Stimulated activated CD8-positive, alpha-beta memory T cell treated with anti-CD3 and anti-CD28 coated beads, Interleukin-12 subunit alpha, Interleukin-12 subunit beta, amount 100 ng/mL, for 24 hours (primary cell): ENCODE results near the gene MATK.

Source experiments
- DNase-seq: peaks from one replicate; pipeline ENCODE4 v3.0.0-alpha.2; 2020; ENCODE audit errors: extremely low read depth

The MATK gene

DNA sequence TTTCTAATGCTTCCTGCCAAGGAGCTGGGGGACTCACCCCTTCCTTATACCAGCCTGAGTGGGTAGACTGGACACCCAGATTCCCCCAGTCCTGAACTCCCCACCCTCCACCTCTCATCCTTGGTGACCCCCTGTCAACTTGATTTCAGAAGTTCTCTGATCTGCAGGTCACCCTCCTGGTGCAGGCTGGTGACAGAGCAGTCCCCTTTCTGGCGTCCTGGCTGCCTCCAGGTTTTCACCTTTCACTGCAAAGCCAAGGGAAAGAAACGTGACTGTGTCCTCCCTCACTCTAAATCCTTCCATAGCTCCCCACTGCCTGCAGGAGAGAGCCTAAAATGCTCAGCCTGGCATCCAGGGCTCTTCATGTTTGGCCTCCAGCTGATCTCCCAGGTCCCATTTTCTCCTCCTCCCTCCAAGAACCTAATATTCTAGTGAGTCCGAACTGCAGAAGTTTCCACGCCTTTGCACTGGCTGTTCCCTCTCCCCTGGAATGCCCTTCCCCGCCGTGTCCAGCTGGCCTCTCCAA is 4.1 kb upstream of the MATK start:
- DNase-seq, result no peak

DNA sequence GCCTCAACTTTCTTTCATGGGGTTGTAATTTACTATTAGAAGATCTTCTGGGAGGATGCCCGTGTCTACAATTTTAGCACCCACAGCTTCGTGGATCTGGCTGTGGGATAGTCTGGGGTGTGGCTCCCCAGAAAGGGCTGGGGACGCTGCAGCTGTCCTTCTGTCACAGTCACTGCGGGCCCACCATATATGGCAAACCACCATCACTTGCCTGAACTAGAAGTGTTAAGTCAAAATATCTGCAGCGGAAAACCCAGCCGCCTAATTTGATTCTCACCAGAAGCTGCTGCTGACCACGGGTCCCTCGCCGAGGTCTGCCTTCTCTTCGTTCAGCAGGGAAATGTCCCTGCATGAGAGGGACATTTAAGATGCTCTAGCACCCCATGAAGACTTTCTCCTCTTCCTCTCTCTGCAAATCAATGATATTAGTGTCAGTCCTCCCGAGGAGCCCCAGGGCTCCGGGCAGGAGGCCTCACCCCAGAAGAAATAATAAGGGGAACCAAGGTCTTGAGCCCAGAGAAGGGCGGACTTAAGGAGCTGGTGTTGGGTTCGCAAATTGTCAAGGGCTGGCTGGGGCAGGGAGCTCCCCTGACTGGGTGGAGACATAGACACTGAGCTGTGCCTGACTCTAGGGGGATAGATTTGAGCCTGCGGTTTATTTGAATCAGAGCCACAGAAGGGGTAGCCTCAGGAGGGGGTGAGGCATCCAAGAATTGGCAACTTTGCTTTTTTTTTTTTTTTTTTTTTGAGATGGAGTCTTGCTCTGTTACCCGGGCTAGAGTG is 3.0 kb upstream of the MATK start:
- DNase-seq, result no peak

DNA sequence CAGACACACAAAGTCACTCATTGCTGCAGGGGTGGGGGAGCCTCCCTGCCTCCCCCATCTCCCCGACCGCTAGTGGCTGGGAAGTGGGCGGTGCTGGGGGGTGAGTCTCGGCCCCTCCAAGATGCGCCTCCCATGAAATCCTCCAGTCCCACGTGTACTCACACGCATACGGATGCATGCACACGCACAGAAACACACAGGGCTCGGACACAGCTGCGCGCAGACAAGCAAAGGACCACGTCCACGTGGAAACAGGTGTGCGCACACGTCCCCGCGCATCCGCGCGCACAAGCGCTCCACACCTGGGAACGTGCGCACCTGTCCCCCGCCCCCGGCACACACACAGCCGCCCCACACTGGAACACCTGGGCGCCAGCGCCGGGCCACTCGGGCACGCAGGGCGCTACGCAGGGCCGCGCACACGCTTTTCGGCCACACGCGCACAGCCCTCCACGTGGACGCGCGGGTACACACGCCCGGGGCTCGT is 687 bp downstream of the MATK start:
- no peak for DNase-seq

DNA sequence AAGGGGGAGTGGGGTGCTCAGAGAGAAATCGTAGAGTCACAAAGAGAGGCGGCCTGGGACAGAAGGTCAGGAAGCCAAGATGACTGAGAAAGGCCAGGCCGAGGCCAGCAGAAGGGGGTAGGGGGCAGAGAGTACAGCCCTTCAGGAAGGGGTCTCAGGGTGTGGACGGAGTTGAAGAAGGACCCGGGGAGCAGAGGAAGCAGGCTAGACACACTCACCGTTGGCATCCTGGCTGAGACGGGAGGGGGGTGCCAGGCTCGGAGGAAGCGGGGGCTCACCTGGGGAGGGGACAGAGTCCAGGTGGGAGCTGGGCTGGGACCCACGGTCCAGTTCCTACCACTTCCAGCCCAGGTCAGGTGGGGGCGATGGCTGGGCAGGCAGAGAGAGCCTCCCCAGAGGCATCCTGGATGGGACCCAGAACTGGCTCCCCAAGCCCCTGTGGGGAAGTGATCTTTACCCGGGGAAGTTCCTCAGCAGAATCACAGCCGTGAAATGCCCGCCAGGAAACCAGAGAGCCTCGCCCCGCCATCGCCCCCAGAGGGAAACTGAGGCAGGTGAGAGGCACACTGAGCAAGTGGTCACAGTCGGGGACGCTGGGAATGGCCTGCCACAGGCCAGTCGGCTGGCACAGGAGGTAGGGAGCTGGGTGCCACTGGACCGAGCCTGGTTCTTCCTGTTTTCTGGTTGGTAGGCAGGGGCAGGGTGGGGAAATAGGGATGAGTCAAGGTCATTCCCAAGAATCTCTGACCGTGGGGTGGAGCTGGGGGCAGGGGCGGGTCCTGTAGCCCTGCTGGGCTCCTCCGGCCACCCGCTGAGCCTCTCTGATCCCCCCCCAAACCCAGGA is 1.4 kb downstream of the MATK start:
- DNase-seq, result no peak

DNA sequence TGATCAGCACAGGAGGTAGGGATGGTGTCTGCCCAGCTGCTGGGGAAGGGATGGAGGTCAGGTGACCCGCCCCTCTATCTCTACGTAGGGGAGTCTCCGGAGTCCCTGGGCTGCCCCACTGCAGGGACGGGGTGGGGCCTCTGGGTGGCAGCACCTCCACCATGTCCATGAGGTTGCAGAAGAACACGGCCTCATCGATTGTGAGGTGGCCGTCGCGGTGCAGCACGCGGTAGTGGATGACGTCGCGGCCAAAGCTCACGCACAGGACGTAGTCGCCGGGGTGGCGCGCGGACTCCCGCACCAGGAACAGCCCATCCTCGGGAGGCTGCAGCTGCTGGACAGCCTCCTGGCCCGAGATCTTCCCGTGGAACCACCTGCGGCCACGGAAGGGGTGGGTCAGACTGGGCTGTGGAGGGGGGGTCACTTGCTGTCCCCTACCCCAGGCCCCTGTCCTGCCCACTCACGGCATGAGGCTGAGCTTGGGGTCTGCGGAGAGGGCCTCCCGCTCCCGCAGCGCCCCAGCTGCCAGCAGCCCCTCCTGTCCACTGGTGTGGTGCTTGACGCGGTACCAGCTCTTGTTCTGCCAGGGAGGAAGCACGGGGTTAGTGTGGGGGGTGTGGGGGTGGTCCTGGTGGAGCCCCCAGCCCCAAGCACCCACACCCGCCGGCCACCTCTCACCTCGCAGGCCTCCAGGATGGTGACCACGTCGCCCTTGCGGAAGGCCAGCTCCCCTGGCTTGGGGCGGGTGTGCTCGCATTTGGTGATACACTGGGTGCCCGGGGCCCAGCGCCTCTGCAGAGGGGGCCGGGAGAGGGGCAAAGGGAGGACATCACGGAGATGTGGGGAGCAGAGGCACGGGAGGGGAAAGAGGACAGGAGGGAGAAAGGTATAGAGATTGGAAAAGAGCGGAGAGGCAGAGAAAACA is 2.3 kb downstream of the MATK start:
- DNase-seq, result no peak

DNA sequence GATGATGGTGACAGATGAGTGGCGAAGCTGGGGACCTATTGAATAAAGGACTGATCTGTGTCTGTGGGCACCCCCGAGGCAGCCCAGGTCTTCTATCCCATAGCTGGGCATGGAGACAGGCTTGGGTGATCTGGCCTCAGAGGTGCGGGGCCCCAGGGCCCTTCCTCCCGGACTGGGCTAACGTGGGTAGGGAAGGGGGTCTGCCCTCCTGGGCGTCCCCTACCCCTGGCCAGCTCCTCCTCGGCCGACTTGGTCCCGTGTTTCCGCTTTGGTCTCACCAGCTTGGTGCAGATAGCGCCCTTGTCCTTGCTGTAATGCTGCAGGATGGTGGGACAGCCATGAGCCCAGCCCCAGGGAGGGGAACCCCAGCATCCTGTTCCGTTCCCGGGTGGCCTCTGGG is 3.3 kb downstream of the MATK start:
- DNase-seq, result no peak

DNA sequence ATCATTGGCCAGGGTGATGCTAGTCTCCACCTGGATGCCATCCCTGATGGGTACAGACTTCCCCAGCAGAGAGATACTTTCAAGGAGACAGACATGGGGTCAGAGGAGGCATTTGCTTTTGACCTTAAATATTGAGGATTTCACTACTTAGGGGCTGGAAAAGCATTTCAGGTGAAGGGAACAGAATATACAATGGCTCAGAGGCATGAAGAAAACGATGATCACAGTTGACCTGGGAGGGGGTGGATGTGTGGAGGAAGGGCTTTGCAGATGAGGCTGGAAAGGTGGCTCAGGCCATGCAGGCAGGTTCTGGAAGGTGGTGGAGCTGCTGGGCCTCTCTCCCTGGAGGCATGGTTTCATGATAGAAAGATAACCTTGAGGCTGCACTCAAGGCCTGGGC is 3.9 kb downstream of the MATK start:
- no peak for DNase-seq

DNA sequence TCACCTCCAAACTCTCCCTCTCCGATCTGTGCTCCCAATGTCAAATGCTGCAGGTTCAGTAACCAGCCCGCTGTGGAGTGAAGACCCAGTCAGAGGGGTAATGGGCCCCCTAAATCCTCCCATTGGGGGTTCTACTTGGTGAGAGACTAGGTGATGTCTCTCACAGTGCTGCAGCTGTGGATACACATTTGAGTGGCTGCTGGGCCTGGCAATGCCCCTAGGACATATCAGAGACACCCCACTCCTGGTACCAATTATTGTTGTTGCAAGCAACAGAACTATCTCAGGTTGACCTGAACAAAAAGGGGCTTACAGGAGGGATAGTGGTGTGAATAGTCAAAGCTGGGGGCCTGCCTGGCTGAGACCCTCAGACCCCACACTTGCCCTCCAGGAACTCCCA is 4.6 kb downstream of the MATK start:
- DNase-seq, result no peak

DNA sequence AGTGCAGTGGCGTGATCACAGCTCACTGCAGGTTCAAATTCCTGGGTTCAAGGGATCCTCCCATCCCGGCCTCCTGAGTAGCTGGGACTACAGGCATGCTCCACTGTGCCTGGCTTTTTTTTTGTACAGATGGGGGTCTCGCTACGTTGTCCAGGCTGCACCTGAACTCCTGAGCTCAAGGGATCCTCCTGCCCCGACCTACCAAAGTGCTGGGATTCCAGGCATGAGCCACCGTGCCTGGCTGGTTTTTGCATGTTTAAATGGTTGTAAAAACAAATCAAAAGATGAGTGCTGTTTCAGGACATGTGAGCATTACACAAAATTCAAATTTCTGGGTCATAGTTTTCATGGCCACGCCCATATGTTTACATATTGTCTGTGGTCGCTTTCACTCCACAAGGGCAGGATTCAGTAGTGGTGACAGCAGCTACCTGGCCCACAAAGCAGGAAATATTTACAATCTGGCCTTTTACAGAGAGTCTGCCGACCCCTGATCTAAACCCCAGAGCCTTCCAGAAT is 5.3 kb downstream of the MATK start:
- DNase-seq, result no peak

DNA sequence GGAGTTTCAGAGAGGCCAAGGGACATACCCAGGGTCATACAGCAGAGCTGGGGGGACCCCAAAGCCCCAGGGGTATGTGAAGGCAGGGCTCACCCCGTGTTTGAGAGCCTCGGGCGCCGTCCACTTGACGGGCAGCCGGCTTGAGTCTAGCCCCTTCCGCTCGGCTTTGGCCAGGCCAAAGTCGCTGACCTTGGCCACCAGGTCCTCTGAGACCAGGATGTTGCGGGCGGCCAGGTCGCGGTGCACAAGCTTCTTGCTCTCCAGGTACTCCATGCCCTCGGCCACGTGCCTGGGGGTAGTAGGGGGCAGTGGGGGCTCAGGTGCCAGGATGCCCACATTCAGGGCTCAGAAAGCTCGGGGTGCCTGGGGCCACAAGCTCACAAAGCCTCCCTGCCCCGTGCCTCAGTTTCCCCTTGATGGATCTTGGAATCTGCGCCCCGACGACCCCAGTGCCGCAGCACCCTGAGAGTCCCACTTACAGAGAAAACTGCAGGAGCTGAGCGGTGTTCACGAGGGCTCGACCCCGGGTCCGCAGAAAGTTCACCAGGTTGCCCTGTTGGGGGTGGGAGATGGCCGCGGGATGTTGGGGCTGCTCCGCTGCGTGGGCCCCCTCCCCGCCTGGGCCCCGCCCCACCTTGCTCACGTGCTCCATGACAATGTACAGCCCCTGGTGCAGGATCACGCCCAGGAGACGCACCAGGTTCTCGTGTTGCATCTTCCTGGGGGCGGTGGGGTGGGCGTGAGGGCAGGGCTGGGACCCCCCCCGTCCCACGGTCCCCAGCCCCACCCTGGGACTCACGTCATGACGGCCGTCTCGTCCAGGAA is 7.1 kb downstream of the MATK start:
- DNase-seq, result no peak

DNA sequence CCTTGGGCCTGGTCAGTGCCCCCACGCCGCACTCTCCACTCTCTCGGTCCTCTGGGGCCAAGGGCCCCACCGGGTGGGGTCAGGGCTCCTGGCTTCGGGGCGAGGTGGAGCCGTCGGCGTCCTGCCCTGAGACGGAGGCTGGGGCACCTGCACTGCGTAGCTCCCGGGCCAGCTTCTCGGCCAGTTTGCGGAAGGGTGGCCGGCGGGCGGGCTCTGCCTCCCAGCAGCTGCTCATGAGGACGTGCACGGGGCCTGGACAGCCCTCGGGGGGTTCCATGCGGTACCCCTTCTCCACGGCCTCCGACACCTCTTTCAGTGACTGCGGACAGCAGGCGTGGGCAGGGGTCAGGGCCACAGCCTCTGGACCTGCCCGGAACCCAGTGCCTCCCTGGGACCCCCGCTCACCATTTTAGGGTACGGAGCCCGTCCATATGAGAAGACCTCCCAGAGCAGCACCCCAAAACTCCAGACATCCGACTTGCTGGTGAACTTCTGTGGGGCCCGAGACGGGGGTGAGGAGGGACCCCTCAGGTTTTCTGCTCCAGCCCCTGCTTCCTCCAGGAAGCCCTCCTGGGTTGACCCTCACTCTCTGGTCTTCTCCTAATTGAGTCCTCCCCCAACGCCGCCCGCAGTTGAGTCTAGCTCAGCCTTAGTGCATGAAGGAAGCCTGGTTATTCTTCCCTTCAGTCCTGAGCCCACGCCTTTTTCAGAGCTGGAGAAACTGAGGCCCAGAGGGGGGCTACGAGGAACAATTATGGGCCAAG is 7.9 kb downstream of the MATK start:
- DNase-seq, result no peak

DNA sequence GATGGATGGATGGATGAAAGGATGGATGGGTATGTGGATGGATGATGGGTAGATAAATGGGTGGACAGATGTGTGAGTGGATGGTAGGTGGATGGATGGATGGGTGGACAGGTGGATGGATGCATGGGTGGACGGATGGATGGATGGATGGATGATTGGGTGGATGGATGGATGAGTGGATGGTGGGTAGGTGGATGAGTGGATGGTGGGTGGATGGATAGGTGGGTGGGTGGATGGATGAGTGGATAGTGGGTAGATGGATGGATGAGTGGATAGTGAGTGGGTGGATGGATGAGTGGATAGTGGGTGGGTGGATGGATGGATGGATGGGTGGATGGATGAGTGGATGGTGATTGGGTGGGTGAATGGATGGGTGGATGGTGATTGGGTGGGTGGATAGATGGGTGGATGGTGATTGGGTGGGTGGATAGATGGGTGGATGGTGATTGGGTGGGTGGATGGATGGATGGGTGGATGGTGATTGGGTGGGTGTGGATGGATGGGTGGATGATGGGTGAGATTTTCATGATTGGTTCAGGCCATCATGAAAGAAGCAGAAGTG is 9.6 kb downstream of the MATK start:
- no peak for DNase-seq

DNA sequence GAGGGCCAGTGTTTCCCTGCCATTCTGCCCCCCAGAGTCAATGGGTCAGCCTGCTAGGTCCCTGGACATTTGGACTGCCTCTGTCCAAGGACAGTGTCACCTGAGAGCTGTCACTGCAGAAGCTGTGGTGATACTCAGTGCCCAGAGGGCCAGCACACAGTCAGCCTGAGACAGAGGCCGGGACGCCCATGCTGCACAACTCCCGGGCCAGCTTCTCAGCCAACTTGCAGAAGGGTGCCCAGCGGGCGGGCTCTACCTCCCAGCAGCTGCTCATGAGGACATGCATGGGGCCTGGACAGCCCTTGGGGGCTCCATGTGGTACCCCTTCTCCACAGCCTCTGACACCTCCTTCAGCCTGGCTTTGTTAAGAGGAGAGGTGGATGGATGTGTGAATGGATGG is 10.3 kb downstream of the MATK start:
- no peak for DNase-seq

DNA sequence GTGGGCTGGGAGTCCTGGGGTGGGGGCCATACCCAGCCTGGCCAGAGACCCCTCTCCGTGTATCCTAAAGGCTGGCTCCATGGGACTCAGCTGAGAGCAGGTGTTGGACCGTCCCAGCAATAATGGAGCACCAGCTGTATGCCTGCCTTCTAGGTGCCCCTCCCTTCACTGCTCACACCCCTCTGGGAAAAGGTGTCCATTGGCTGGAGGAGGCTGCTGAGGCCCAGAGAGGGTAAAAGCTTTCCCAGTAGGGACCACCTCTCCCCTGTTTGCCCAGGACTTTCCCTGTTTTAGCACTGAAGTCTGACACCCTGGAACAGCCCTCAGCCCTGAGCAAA is 10.8 kb downstream of the MATK start:
- DNase-seq, result no peak

DNA sequence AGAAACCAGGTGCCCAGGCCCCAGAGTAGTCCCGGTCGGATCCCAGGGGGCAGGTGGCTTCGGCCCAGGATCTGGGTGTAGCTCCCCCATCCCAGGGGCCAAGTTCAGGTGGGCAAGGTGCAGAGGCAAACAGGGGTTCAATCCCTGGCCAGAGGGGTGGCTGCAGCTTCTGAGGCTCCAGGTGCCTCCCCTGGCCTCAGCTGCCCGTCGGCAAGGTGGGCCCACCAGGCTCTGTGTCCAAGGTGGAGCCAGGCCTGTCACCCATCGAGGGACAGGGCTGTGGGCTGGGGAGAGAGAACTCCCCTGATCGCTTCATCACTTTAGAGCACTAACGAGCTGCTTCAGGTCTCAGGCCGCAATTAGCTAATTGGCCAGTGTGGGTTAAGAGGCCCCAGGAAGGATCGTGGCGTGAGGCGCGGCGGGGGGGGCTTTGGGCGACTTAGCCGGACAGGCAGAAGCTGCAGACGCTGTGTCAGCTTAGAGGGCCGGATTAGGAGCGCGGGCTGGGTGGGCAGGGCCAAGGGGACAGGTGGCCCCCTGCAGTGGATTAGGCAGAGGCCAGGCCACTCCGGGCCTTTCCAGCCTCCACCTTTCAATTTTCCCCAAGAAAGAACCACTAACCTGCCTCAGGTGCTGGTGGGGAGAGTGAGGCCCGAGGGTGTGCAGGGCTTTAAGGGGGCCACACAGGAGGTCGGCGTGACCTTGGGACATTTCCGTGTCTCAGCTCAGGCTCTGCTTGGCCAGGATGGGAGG is 11.4 kb downstream of the MATK start:
- no peak for DNase-seq

DNA sequence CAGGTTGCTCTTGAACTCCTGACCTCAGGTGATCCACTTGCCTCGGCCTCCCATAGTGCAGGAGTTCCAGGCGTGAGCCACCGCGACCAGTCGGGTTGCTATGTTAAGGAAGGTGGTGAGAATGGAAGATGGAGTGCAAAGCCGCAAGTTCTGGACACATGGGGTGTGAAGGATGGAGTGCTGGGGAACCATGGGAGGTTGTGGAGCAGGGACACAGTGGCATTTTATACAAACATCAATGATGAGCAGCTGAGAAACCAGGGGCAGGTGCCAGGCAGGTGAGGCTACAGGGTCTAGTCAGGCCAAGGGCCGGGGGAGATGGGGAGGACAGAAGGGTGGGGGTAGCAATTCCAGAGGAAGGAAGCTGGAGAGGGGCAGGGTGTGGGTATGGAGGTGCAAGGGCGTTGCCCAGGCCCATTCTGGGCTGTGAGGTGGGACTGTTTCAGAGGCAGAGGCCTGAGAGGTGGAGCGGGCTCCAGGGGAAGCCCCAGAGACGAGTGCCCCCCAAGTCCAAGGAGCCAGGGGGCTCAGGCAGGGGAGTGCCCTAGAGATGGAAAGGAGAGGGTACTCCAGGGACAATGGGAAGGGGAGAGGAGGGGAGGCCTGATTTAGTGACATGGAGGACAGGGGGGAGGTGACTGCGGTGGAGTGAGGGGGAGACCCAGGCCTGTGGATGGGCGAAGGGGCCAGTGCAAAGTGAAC is 12.2 kb downstream of the MATK start:
- no peak for DNase-seq

DNA sequence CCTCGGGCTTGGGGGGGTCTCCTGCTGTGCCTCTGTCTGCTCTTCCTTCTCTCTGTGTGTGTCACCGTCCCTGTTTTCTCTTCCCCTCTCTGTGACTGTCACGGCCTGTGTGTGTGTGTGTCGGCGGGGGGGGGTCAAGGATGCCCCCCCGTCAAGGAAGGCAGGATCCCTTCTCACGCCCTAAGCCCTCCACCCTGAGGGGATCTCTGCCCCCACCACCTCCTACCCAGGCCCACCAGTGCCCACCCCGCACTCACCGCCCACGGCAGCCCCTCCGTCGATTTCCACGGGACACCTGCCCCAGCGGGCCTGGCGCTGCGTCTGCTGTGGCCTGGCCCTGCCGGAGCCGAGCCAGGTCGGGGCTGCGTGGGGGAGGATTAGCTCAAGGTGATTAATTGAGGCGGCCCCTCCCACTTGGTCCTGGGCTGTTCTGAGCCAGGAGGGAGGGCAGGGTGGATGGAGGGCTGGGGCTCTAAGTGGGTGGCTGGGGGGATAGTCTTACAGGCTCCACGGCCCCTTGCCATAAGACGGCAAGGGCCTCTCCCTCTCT is 14.2 kb downstream of the MATK start, which contains the start of gene RAX2:
RAX2 (minus strand) TSS at position 323 of the 550 bp plus-strand sequence. CDS start 486 bp downstream, outside the sequence.
- no peak for DNase-seq
